Stimulated activated CD8-positive, alpha-beta memory T cell treated with anti-CD3 and anti-CD28 coated beads, Interleukin-15, amount 100 ng/mL, for 24 hours (primary cell): Measurements from ENCODE around the gene FAR2.
"Not testable (repeated sequence)": the region's sequence is repeated elsewhere in the genome, so short reads cannot be mapped to it uniquely, and the experiment has no call there.

ENCODE experiments used
- DNase-seq: peaks from one replicate; pipeline ENCODE4 v3.0.0-alpha.2; 2020; ENCODE audit warnings: low read depth

FAR2 gene

DNA sequence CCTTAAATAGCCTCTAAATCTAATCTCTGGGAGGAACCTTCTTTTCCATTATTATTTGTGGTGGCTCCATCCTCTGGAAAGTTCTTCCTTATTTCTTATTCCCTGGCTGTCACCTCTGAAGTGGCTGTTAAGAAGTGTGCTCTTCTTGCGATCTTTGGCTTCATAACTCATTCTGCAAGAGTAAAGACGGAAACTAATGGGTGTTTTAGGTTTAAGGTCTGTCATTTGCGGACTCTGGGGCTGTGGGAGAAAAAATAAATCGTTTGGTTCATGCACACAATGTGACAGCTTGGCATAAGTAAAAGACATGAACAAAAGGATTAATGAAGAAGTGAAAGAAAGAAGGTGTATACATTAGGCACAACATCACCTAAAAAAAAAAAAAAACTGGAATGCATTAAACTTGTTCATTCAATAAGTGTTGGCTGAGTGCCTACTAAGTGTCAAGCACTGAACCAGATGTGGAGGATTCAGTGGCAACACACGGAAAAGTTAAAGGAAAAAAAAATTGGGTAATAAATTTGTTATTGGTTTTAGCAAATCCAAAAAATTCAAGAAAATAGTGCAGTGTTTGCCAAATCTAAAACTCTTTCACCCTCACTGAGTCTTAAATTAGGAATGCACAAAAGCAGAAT is 132.4 kb downstream of the FAR2 start:
- no peak for DNase-seq

GRCh38 chr12:29282031-29282816 is 133.1 kb downstream of the FAR2 start:
- no peak for DNase-seq

DNA sequence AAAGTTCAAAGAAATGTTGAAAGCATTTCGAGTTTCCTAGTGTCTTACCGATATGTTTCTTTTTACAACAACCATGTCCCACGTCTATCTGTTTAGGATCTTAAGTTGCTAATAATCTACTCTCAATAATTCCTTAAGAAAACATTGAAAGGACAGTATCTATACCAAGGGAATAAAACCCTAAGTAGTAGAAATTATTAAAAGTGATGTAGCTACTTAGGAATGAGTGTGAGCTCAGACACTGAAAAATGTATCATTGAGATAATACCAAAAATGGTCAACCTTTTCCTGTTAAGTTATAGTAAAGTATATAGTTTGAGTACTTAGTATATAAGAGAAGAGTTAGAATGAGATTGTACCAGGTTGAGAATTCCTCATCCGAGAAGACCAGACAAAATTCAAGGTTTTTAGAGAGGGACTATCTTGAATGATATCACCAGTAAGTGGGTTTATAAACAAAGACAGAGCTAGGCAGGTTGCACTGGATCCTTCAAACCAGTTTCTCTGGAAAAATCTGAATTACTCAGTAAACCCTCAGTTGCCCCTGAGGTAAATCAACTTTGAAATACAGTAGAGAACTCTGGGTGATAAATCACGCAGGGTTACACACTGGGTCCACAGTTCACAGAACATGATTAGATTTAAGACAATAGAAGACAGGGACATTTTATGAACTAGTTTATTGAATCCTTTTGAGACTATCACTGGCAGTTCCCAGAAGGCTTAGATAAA is 135.1 kb downstream of the FAR2 start:
- no peak for DNase-seq

DNA sequence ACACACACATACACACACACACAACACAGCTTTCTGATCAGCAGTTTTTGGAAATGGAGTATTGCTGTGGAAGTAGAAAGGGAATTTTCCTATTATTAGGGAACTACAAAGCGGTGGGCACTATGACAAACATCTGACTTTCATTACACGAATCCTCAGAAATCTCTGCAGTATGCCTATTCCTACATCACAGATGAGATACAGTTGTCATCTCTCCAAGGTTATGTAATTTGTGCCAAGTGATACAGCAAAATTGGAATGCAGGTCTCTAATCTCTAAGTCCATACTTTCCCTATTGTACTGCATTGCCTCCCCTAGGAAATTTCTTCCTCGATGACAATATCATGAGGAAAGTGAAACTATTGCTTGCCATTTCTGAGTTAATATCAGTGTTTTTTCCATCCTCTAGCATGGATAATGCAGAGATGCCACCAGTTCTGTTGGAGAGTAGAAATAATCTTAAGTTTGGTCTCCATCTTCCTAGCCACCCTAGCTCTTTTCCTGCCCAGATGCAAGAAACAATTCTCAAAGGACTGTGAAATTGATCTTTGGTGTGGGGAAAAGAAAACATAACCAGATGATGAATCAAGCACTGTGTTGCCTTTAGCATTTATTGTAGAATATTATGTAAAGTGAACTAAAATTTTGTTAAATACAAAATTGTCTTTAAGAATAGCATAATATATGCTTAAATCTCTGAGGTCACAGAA is 137.2 kb downstream of the FAR2 start:
- no peak for DNase-seq

DNA sequence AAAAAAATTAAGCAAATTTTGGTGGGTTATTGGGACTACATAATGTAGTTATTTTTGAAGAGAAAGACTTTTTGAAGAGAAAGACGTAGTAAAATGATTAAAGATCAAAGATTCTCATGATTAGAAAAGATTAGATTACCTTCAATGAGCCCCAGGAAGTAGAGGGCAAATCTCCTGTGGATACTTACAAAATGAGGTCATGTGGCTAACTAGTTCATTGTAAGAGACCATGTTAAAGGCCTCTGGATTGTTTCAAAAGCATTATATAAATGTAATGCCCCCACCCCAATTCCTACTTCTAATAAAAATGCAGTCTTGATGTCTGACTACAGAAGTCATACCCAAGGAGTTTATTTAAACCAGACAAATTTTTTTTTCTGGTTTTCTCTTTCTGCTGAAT is 138.5 kb downstream of the FAR2 start:
- no peak for DNase-seq

GRCh38 chr12:29288031-29288430 is 139.0 kb downstream of the FAR2 start:
- no peak for DNase-seq

- not testable (repeated sequence) for DNase-seq
These were observed 141.4 kb downstream of the FAR2 start for GRCh38 chr12:29290475-29290874.

DNA sequence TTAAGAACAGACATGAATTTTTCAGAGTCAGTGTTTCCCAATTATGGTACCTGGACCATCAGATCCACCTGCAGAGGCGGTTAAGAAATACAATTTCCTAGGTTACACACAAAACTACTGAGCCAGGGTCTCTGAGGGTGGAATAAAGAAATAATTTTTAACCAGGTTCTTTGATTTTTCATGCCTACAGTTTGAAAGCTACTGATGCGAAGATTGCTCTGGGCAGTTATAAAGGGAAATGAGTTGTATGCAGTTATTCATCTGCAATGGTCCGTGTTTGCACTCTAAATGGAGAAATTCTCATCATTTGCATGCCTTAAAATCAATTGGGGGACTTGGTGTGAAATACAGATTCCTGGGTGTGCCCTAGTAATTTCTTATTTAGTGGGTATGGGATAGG is 142.1 kb downstream of the FAR2 start:
- DNase-seq: no peak

GRCh38 chr12:29299633-29300032 is 150.6 kb downstream of the FAR2 start:
- no peak for DNase-seq

GRCh38 chr12:29301114-29301513 is 152.0 kb downstream of the FAR2 start:
- DNase-seq: no peak

DNA sequence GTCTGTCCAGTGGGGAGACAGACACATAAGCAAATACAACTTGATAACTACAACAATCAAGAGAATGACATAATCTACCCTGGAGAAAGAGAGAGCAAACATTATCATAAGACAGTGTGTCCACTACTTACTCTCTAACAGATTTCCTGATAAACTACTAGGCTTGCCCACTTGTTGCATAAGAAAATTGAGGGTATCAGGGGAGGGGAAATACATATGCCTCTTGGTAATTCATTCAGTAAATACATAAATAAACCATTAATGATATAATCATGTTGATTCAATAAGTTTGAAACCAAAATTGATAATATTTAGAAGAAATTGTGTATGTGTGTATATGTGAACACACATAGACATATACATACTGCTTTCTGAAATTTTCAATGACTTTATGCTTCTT is 155.3 kb downstream of the FAR2 start:
- DNase-seq: no peak

GRCh38 chr12:29306266-29306665 is 157.2 kb downstream of the FAR2 start:
- no peak for DNase-seq

GRCh38 chr12:29306682-29307081 is 157.6 kb downstream of the FAR2 start:
- DNase-seq: no peak

GRCh38 chr12:29309320-29309902 is 160.3 kb downstream of the FAR2 start:
- no peak for DNase-seq

GRCh38 chr12:29310899-29311298 is 161.8 kb downstream of the FAR2 start:
- no peak for DNase-seq

GRCh38 chr12:29314416-29314815 is 165.3 kb downstream of the FAR2 start:
- no peak for DNase-seq

DNA sequence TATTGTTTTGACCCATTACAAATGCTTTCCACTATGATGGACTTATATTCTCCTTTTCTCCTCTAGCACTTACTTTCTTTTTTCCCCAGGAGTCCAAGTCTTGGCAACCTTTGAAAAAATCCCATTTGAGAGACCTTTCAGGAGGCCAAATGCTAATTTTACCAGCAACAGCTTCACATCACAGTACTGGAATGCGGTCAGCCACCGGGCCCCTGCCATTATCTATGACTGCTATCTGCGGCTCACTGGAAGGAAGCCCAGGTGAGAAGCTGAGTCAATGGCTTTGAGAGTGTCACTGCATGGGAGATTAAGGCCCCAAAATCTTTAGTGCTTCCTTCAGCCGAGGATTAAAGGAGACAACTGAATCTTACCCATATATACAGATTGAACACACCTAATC is 167.7 kb downstream of the FAR2 start:
- no peak for DNase-seq

DNA sequence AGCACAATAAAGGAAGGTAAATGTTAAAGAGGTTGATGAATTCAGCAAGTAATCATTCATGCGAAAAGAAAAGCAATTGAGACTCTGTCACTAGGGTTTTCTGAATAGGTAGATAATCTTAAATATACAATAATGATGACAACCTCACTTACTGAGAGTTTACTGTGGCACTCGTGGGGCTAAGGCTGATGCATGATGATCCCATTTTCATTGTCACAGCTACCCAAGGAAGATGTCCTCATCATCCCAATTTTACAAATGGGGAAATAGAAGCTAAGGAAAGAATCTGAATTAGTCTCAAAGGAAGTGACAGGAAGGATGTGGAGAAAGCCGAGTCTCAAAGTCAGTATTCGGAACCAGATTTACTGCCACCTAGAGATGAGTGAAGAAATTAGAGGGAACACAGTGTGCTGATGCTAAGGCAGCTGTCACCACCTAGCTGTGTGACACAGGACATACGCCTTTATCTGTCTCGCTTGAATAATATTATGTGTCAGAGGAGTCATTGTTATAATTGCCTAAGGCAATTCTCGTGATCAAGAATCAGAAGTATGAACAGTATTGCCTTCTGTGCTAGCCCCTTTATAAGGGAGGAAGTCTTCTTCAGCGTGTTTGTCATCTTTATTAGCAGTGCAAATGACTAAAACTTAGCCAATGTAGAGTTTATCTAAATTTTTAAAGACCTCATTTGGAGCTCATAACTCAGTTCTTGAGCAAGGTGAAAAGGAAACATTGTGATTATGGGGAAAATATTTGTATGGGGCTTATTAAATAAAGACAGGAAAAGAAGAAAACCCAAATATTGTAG is 168.7 kb downstream of the FAR2 start:
- no peak for DNase-seq

DNA sequence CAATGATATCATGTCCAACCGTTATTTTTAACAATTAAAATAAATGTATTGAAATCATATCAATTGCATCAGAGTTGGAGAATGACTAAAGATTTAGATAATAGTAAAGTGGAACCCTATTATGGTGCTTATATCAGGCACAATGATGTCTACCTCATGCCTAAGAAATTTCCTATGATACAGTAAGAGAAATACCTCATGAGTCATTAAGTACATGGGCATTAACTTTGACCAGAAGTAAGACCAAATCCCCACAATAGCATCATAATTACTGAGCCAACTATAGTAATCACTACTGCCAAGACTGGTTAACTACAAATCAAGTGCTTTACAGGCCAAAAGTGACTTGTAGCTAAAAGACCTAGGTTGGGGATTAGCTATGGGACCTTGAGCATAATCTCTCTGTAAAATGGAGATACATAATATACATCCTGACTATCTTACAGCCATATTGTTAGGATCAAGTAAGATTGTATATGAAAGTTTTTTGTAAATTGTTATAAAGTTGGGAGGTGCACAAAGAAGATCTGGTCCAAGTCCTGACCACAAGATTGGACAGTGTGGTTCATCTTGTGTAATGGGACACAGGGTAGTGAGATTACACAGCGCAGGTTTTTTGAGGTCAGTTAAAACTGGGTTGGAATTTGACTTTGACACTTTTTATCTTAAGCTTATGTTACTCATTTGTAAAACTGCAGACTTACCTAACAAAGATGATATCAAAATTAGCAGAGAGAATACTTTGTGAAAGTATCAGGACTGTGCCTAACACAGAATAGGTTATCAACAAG is 171.4 kb downstream of the FAR2 start:
- DNase-seq: no peak

GRCh38 chr12:29322157-29322556 is 173.1 kb downstream of the FAR2 start:
- DNase-seq: no peak
